Stomach (tissue), 4 donors: ENCODE measurements around the gene DPH6.

Experiments
- CTCF ChIP-seq, 7 experiments: fragments of 450-650 bp in 4 of 7; fragments of 200-600 bp in 3 of 7; sonication (generic) in 3 of 7; IDR thresholded peaks; one replicate each; pipeline ENCODE4 v1.5.1; 2016 to 2019; ENCODE audit warnings: antibody characterized with exemption in 7 of 7, control low read depth in 2 of 7, mild to moderate bottlenecking in 1 of 7
- POLR2A ChIP-seq, 4 donors: fragments of 450-650 bp; IDR thresholded peaks; one replicate each; pipeline ENCODE4 v1.6.1; 2016; ENCODE audit warnings: antibody characterized with exemption in 4 of 4, control low read depth in 2 of 4, mild to moderate bottlenecking in 1 of 4, moderate library complexity in 1 of 4
- POLR2AphosphoS5 ChIP-seq, 3 donors: sonication (generic); formaldehyde crosslinking; IDR thresholded peaks; one replicate each; pipeline ENCODE4 v1.6.1; 2016; ENCODE audit warnings: antibody characterized with exemption in 3 of 3

GRCh38 chr15:35430301-35430700 is 115.7 kb downstream of the DPH6 start:
- TF ChIP-seq CTCF (IDR thresholded peaks at IDR 0.05) (no peak), POLR2A (IDR thresholded peaks at IDR 0.05) (no peak), POLR2AphosphoS5 (IDR thresholded peaks at IDR 0.05) (no peak)
